Measurements from ENCODE around the gene SUMO2.

SUMO2 gene

DNA sequence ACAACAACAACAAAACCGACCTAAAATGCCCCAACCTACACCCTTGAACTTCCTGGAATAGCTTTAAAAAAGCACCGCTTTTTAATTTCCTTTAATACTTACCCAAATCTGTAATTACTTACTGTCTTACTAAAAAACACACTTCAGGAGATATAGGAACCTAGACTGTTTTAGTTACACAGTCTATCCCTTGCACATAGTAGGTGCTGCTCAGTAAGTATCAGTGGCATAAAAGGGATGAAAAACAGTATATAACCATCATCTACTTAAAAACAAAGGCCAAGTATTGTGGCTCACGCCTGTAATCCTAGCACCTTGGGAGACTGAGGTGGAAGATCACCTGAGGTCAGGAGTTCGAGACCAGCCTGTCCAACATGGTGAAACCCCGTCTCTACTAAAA is 6.1 kb downstream of the SUMO2 start (continued):
- TF ChIP-seq, protein P1, sequence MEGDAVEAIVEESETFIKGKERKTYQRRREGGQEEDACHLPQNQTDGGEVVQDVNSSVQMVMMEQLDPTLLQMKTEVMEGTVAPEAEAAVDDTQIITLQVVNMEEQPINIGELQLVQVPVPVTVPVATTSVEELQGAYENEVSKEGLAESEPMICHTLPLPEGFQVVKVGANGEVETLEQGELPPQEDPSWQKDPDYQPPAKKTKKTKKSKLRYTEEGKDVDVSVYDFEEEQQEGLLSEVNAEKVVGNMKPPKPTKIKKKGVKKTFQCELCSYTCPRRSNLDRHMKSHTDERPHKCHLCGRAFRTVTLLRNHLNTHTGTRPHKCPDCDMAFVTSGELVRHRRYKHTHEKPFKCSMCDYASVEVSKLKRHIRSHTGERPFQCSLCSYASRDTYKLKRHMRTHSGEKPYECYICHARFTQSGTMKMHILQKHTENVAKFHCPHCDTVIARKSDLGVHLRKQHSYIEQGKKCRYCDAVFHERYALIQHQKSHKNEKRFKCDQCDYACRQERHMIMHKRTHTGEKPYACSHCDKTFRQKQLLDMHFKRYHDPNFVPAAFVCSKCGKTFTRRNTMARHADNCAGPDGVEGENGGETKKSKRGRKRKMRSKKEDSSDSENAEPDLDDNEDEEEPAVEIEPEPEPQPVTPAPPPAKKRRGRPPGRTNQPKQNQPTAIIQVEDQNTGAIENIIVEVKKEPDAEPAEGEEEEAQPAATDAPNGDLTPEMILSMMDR (tag by site-specific recombination; IDR thresholded peaks at IDR 0.05), result no peak
- no peak for TF ChIP-seq ZNF37A (tag by site-specific recombination; IDR thresholded peaks at IDR 0.05)
- TF ChIP-seq, protein P2, sequence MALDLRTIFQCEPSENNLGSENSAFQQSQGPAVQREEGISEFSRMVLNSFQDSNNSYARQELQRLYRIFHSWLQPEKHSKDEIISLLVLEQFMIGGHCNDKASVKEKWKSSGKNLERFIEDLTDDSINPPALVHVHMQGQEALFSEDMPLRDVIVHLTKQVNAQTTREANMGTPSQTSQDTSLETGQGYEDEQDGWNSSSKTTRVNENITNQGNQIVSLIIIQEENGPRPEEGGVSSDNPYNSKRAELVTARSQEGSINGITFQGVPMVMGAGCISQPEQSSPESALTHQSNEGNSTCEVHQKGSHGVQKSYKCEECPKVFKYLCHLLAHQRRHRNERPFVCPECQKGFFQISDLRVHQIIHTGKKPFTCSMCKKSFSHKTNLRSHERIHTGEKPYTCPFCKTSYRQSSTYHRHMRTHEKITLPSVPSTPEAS (tag by site-specific recombination; IDR thresholded peaks at IDR 0.05), result no peak

DNA sequence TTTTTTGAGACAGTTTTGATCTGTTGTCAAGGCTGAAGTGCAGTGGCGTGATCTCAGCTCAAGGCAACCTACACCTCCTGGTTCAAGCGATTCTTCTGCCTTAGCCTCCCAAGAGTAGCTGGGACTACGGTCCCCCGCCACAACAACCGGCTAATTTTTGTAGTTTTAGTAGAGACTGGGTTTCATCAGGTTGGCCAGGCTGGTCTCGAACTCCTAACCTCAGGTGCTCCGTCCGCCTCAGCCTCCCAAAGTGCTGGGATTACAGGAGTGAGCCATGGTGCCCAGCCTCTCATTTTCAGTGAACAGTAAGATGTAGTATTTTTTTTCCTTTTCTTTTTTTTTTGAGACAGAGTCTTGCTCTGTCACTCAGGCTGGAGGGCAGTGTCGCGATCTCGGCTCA is 7.8 kb downstream of the SUMO2 start:
- TF ChIP-seq HOXA7 (CRISPR knock-in tag; IDR thresholded peaks at IDR 0.05; ENCODE audit: borderline replicate concordance) (no peak), ZNF600 (tag by site-specific recombination; IDR thresholded peaks at IDR 0.05) (0 out of 2 replicates have a peak, but pooled peaks have one; percentile 9)
- peaks cover 95 to 98% of the 10 kb centered on the region in 2 experiments for H3K36me3 ChIP-seq (ENCODE audit: control insufficient read depth in 2 of 2, insufficient read depth in 1 of 2, low read length in 2 of 2)
- H3K4me3 ChIP-seq (ENCODE audit: low read depth, low read length), result no peak overlapping the region
- ChIA-PET CTCF (interaction anchor here (0.7 to 8.1 kb wide), 8 partner anchors 14 to 162 kb away, joined by 3 to 103 read pairs (median 6); partner anchors contain the start of genes GGA3 and MRPS7), POLR2A (interaction anchor here (2.4 kb wide), 1 partner anchor 8 kb away, joined by 9 read pairs; the partner anchor contains the start of gene SUMO2)
- H3K27ac ChIP-seq (ENCODE audit: extremely low read depth, low read depth, low read length), result no peak overlapping the region
- no peaks in the 10 kb centered on the region for H3K9me3 ChIP-seq (ENCODE audit: control insufficient read depth, insufficient read depth, low read depth, low read length)
- H3K4me1 ChIP-seq (ENCODE audit: control insufficient read depth, insufficient read depth, low read length), result no peaks in the 10 kb centered on the region

DNA sequence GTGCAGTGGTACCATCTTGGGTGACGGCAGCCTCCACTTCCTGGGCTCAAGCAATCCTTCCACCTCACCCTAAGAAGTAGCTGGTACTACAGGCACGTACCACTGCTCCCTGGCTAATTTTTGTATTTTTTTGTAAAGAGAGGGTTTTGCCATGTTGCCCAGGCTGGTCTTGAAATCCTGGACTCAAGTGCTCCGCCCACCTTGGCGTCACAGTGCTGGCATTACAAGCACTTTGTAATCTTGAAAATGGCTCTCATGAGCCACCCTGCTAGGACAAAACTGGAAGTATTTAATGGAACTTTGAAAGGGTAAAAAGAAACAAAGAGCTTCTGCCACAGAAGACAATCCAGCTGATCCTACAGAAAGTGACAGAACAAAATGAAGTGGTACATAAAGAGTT is 9.2 kb downstream of the SUMO2 start:
- ChIA-PET POLR2A (interaction anchor here (0.7 to 2.4 kb wide), 3 partner anchors 10 to 43 kb away, joined by 3 to 9 read pairs (median 4); partner anchors contain the start of gene SUMO2), CTCF (interaction anchor here (0.6 to 8.1 kb wide), 7 partner anchors 15 to 238 kb away, joined by 3 to 103 read pairs (median 5); partner anchors contain the start of gene JPT1)
- Histone ChIP-seq H3K9me3 (ENCODE audit: control insufficient read depth, insufficient read depth, low read depth, low read length) (no peaks in the 10 kb centered on the region), H3K27ac (ENCODE audit: extremely low read depth, low read depth, low read length) (no peak overlapping the region; the same call in 1 of the 2 replicates), H3K4me1 (ENCODE audit: control insufficient read depth, insufficient read depth, low read length) (no peaks in the 10 kb centered on the region), H3K36me3 (ENCODE audit: control insufficient read depth in 2 of 2, insufficient read depth in 1 of 2, low read length in 2 of 2) (peaks cover 93 to 97% of the 10 kb centered on the region in 2 experiments), H3K4me3 (ENCODE audit: low read depth, low read length) (no peak overlapping the region)
- TF ChIP-seq ZNF169 (tag by site-specific recombination; IDR thresholded peaks at IDR 0.05) (no peak), ZNF792 (tag by site-specific recombination; IDR thresholded peaks at IDR 0.05) (no peak), ZNF24 (tag by site-specific recombination; IDR thresholded peaks at IDR 0.05) (no peak), ZNF2 (tag by site-specific recombination; IDR thresholded peaks at IDR 0.05) (no peak), ZNF544 (tag by site-specific recombination; IDR thresholded peaks at IDR 0.05) (no peak)
- TF ChIP-seq, protein P3, sequence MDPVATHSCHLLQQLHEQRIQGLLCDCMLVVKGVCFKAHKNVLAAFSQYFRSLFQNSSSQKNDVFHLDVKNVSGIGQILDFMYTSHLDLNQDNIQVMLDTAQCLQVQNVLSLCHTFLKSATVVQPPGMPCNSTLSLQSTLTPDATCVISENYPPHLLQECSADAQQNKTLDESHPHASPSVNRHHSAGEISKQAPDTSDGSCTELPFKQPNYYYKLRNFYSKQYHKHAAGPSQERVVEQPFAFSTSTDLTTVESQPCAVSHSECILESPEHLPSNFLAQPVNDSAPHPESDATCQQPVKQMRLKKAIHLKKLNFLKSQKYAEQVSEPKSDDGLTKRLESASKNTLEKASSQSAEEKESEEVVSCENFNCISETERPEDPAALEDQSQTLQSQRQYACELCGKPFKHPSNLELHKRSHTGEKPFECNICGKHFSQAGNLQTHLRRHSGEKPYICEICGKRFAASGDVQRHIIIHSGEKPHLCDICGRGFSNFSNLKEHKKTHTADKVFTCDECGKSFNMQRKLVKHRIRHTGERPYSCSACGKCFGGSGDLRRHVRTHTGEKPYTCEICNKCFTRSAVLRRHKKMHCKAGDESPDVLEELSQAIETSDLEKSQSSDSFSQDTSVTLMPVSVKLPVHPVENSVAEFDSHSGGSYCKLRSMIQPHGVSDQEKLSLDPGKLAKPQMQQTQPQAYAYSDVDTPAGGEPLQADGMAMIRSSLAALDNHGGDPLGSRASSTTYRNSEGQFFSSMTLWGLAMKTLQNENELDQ (tag by site-specific recombination; IDR thresholded peaks at IDR 0.05; ENCODE audit: low read depth), result no peak
- TF ChIP-seq, protein P4, sequence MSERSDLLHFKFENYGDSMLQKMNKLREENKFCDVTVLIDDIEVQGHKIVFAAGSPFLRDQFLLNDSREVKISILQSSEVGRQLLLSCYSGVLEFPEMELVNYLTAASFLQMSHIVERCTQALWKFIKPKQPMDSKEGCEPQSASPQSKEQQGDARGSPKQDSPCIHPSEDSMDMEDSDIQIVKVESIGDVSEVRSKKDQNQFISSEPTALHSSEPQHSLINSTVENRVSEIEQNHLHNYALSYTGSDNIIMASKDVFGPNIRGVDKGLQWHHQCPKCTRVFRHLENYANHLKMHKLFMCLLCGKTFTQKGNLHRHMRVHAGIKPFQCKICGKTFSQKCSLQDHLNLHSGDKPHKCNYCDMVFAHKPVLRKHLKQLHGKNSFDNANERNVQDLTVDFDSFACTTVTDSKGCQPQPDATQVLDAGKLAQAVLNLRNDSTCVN (tag by site-specific recombination; optimal IDR thresholded peaks at IDR 0.05), result no peak
- TF ChIP-seq, protein P5, sequence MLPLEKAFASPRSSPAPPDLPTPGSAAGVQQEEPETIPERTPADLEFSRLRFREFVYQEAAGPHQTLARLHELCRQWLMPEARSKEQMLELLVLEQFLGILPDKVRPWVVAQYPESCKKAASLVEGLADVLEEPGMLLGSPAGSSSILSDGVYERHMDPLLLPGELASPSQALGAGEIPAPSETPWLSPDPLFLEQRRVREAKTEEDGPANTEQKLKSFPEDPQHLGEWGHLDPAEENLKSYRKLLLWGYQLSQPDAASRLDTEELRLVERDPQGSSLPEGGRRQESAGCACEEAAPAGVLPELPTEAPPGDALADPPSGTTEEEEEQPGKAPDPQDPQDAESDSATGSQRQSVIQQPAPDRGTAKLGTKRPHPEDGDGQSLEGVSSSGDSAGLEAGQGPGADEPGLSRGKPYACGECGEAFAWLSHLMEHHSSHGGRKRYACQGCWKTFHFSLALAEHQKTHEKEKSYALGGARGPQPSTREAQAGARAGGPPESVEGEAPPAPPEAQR (tag by site-specific recombination; IDR thresholded peaks at IDR 0.05), result no peak
